Liver (tissue), 3 donors: ENCODE measurements around the gene TWF2.
A peak's percentile ranks its signal among the peaks of the same experiment; 100 is the strongest.

Experiments
- ATF3 ChIP-seq: IDR thresholded peaks from 2 replicates; pipeline ENCODE4 v1.6.1; 2016; ENCODE audit warnings: antibody characterized with exemption
- CTCF ChIP-seq: fragments of 150-350 bp; IDR thresholded peaks from 2 replicates; pipeline ENCODE4 v1.5.1; 2017; ENCODE audit warnings: improper control_type of control experiment, low read depth, low read length; ENCODE audit not compliant: missing input control
- MAX ChIP-seq: IDR thresholded peaks from 2 replicates; pipeline ENCODE4 v1.6.1; 2016; ENCODE audit warnings: antibody characterized with exemption
- REST ChIP-seq: IDR thresholded peaks from 2 replicates; pipeline ENCODE4 v1.6.1; 2016; ENCODE audit warnings: antibody characterized with exemption, mild to moderate bottlenecking
- donor health status: healthy.
- donor health status: healthy.

- TF ChIP-seq REST (peak; percentile 19), ATF3 (no peak), CTCF (no peak), MAX (no peak)
Measured at GRCh38 chr3:52238193-52238760, 681 bp downstream of the TWF2 start.
